Measurements from ENCODE around the gene ATP6V0B. TPM values are rescaled to one million over a fixed set of nuclear protein-coding genes. Genes with fewer than 3 reads are reported as not detected.

ATP6V0B gene
- total and polyA plus RNA-seq, 2 of the 4 experiments (the other 2 are of a cell fraction), result 72.1 to 169 TPM

DNA sequence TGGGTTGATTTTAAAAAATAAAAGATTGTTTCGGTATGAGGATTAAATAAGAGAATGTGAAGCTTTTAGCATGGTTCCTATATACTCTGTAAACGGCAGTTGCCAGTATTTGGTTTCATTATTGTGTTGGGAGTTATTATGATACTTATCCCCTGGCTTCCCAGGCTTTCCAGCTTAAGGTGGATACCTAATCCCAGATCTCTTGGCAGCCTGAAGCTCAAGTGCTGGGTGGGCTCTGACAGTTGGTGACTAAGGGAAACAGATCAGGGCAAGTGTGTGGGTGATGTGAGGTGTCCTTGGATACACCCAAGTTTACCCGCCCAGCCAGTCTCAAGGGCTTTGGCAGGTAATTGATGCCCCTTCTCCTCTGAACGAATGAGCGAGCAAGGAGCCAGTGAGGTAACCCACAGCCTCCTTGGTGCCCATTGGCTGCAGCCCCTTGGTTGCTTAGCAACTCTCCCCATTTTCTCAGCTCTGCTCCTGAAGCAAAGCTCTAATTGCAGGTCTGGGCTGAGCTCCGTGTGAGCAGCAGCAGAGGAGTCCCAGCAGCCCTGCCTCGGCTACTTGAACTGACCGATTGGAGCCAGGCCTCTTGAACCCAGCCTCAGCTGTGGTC is 21.9 kb upstream of the ATP6V0B start:
- Histone ChIP-seq H4K5ac (ENCODE audit: low read depth, low read length) (no peak overlapping the region), H3K9me3 (ENCODE audit: control insufficient read depth, insufficient read depth, low read length) (no peaks in the 10 kb centered on the region), H2BK5ac (ENCODE audit: low read depth, low read length, poor library complexity, severe bottlenecking) (no peak overlapping the region), H3K56ac (ENCODE audit: extremely low read depth, insufficient read depth, low read length) (no peak overlapping the region), H4K91ac (ENCODE audit: insufficient read depth, low read depth, low read length) (no peak overlapping the region), H3K18ac (ENCODE audit: low read depth, low read length) (no peak overlapping the region), H3K27ac (ENCODE audit: insufficient read depth, low read length) (no peak overlapping the region), H3K4me1 (ENCODE audit: control insufficient read depth, insufficient read depth, low read length) (peaks cover 5% of the 10 kb centered on the region), H2BK15ac (ENCODE audit: low read depth, low read length) (no peak overlapping the region), H4K20me1 (ENCODE audit: insufficient read depth, low read length) (peaks cover 21% of the 10 kb centered on the region), H2BK20ac (ENCODE audit: low read depth, low read length) (no peak overlapping the region), H3K9ac (ENCODE audit: low read depth, low read length) (no peak overlapping the region), H3K4me3 (ENCODE audit: insufficient read depth, low read depth, low read length) (no peak overlapping the region), H2BK120ac (ENCODE audit: low read depth, low read length) (no peak overlapping the region), H3K14ac (replicated peaks; ENCODE audit: low read depth, low read length) (no peak overlapping the region), H3K4me2 (ENCODE audit: low read depth, low read length) (no peak overlapping the region), H2AFZ (replicated peaks; ENCODE audit: low read length, poor library complexity) (no peak overlapping the region), H2AK5ac (ENCODE audit: low read depth, low read length) (no peak overlapping the region), H3K27me3 (ENCODE audit: control insufficient read depth, insufficient read depth, low read length) (no peaks in the 10 kb centered on the region), H4K8ac (ENCODE audit: low read depth in 2 of 2, low read length in 2 of 2) (no peak overlapping the region), H3K23ac (ENCODE audit: low read depth, low read length) (no peak overlapping the region), H3K4ac (ENCODE audit: low read depth, low read length) (no peak overlapping the region), H3K79me1 (ENCODE audit: low read depth in 1 of 2, low read length in 2 of 2) (peaks cover 29 to 43% of the 10 kb centered on the region in 2 experiments), H3K9me1 (ENCODE audit: insufficient read depth, low read length) (peaks cover 12% of the 10 kb centered on the region; the same call in 1 of the 2 replicates), H2AK9ac (replicated peaks; ENCODE audit: low read depth, low read length, poor library complexity) (no peak overlapping the region), H3K36me3 (ENCODE audit: control insufficient read depth, insufficient read depth, low read length) (peaks cover 14% of the 10 kb centered on the region)
- BruUV-seq (replicated peaks), result no TSS peak
- no peak for DNase-seq
- dilution Hi-C loops (cut with HindIII; ENCODE audit: low sequenced_read_pairs, unreplicated experiment), result no loop called here
- 56 to 100% methylated on average over 1 to 3 of the region's 8 CpGs for WGBS, 2 experiments (ENCODE audit: extremely low coverage in 2 of 2, insufficient read length in 1 of 2)
- intact Hi-C loops (cut with micrococcal nuclease), result no loop called here
- in situ Hi-C loops (cut with MboI; ENCODE audit: low sequenced_read_pairs), result loop anchor here (25.0 kb wide), 1 partner anchor 416 kb away; the partner anchor contains the start of gene PTPRF
- ATAC-seq (ENCODE audit: low read depth), result no peak
- ChIA-PET CTCF (no interaction called here), POLR2A (ENCODE audit: unreplicated experiment) (no interaction called here)
- TF ChIP-seq RCOR1 (IDR thresholded peaks at IDR 0.05; ENCODE audit: insufficient replicate concordance, low read length), result no peak

Measured in IMR-90 (cell line).